K562 (cell line): ENCODE data around the gene NKX2-8. TPM values are rescaled to one million over a fixed set of nuclear protein-coding genes. Genes with fewer than 3 reads are reported as not detected.

Experiments
- ATAC-seq: fragments of 200-7000 bp; cut with Tn5 transposase; 3 replicates; pipeline ENCODE4 v1.9.1; 2020; ENCODE audit warnings: moderate library complexity
- BruUV-seq: library from RNA; stranded (reverse); fragments of 400-500 nt; replicated peaks from 2 replicates; lab custom pipeline; 2021; lab: Mats Ljungman, UMichigan
- CTCF ChIA-PET: fragments of 300-600 bp; formaldehyde crosslinking; extraction: SDS; loops from one replicate; lab custom pipeline; 2021; ENCODE audit warnings: low intra/inter-chr PET ratio; lab: Yijun Ruan, JAX
- POLR2A ChIA-PET: fragments of 300-600, 350-650 bp; sonication (Branson Sonifier 250); formaldehyde crosslinking; extraction: SDS; loops from one replicate; lab custom pipeline; 2021; ENCODE audit warnings: antibody characterized with exemption, inconsistent platforms; lab: Yijun Ruan, JAX
- DNase-seq, 4 experiments: peaks; one replicate each; pipeline versions ENCODE4 v3.0.0 to v3.0.0-alpha.2; 2011 to 2018; ENCODE audit warnings: low spot score in 3 of 4, mixed read lengths in 3 of 4; ENCODE audit errors: extremely low read depth in 1 of 4
- FAIRE-seq: peaks from 2 replicates; lab custom pipeline; 2011; peaks lifted over from hg19 to GRCh38; lab: Jason Lieb, UNC
- H2AFZ ChIP-seq: 2 replicates; pipeline ENCODE4 v1.6.0; 2011; ENCODE audit warnings: low read depth, low read length, control low read depth, inconsistent platforms
- H3K27ac ChIP-seq: fragments of 200-600 bp; 3 replicates; pipeline ENCODE4 v1.8.0; 2011; ENCODE audit warnings: low read depth, mild to moderate bottlenecking, control low read depth, inconsistent platforms, low read length, moderate library complexity, mixed read lengths; ENCODE audit errors: extremely low read depth
- H3K27me3 ChIP-seq, 2 experiments: fragments of 300-600 bp in 1 of 2; 2 replicates in 1 of 2; 3 replicates in 1 of 2; pipeline versions ENCODE4 v1.6.0 to v1.8.0; 2011; ENCODE audit warnings: inconsistent platforms in 2 of 2, low read length in 2 of 2, mild to moderate bottlenecking in 1 of 2, mixed read lengths in 1 of 2, moderate library complexity in 1 of 2; ENCODE audit not compliant: control insufficient read depth in 2 of 2, insufficient read depth in 2 of 2
- H3K36me3 ChIP-seq: fragments of 300-600 bp; 3 replicates; pipeline ENCODE4 v1.8.0; 2011; ENCODE audit warnings: mild to moderate bottlenecking, low read length, inconsistent platforms; ENCODE audit not compliant: control insufficient read depth, insufficient read depth
- H3K4me1 ChIP-seq, 2 experiments: fragments of 200-600 bp in 1 of 2; replicated peaks in 1 of 2; 2 replicates in 1 of 2; 3 replicates in 1 of 2; pipeline versions ENCODE4 v1.5.1 to v1.8.0; 2011; ENCODE audit warnings: inconsistent platforms in 2 of 2, low read length in 2 of 2, mild to moderate bottlenecking in 1 of 2, mixed read lengths in 1 of 2, moderate library complexity in 1 of 2; ENCODE audit not compliant: control insufficient read depth in 2 of 2, insufficient read depth in 2 of 2
- H3K4me2 ChIP-seq: 2 replicates; pipeline ENCODE4 v1.6.1; 2011; ENCODE audit warnings: low read length, control low read depth, inconsistent platforms, mixed read lengths; ENCODE audit not compliant: insufficient read depth
- H3K4me3 ChIP-seq: fragments of 200-600 bp; sonication (generic), shearing (Covaris generic); 2 replicates; pipeline ENCODE4 v1.5.1; 2016; ENCODE audit warnings: control low read depth, inconsistent platforms
- H3K79me2 ChIP-seq: fragments of 200-600 bp; 3 replicates; pipeline ENCODE4 v1.8.0; 2011; ENCODE audit warnings: low read length, inconsistent platforms; ENCODE audit not compliant: control insufficient read depth, insufficient read depth
- H3K9ac ChIP-seq, 2 experiments: 2 replicates each; pipeline versions ENCODE4 v1.6.0 to v1.6.1; 2011; ENCODE audit warnings: low read depth in 2 of 2, low read length in 2 of 2, control low read depth in 1 of 2, inconsistent platforms in 1 of 2, mild to moderate bottlenecking in 1 of 2, mixed read lengths in 1 of 2; ENCODE audit not compliant: insufficient read depth in 1 of 2
- H3K9me1 ChIP-seq: one replicate; pipeline ENCODE4 v1.6.0; 2011; ENCODE audit warnings: inconsistent platforms, mild to moderate bottlenecking, low read length, moderate library complexity; ENCODE audit not compliant: control insufficient read depth, insufficient read depth
- H3K9me3 ChIP-seq: replicated peaks from 2 replicates; pipeline ENCODE4 v1.5.1; 2011; ENCODE audit warnings: low read depth, low read length, inconsistent platforms; ENCODE audit not compliant: control insufficient read depth, insufficient read depth
- H4K20me1 ChIP-seq: replicated peaks from 2 replicates; pipeline ENCODE4 v1.6.1; 2011; ENCODE audit warnings: low read length, inconsistent platforms, mixed read lengths; ENCODE audit not compliant: control insufficient read depth, insufficient read depth
- AFF4 ChIP-seq: sonication (generic); formaldehyde crosslinking; IDR thresholded peaks from 2 replicates; pipeline ENCODE4 v1.8.0; 2023; ENCODE audit warnings: mild to moderate bottlenecking, missing genetic modification reagents
- CCAR2 ChIP-seq: fragments of 200-400 bp; formaldehyde crosslinking; IDR thresholded peaks from 2 replicates; pipeline ENCODE4 v1.6.1; 2017; ENCODE audit warnings: mild to moderate bottlenecking, low read depth, low read length
- CREB3L1 ChIP-seq: fragments of 450-650 bp; IDR thresholded peaks from 2 replicates; pipeline ENCODE4 v1.6.1; 2014; ENCODE audit warnings: low read depth, mild to moderate bottlenecking, moderate library complexity, borderline replicate concordance
- DPF2 ChIP-seq: fragments of 450-650 bp; IDR thresholded peaks from 2 replicates; pipeline ENCODE4 v1.6.1; 2016
- ELF4 ChIP-seq: fragments of 450-650 bp; formaldehyde crosslinking; IDR thresholded peaks from 2 replicates; pipeline ENCODE4 v1.4.0; 2022; ENCODE audit warnings: missing genetic modification characterization
- L3MBTL2 ChIP-seq: fragments of 450-650 bp; IDR thresholded peaks from 2 replicates; pipeline ENCODE4 v1.6.1; 2016; ENCODE audit warnings: mild to moderate bottlenecking, moderate library complexity
- PATZ1 ChIP-seq: fragments of 250-450 bp; sonication (Bioruptor Pico); IDR thresholded peaks from 2 replicates; pipeline ENCODE4 v1.5.0; 2020; ENCODE audit warnings: mild to moderate bottlenecking, borderline replicate concordance
- POU5F1 ChIP-seq: fragments of 150-350 bp; IDR thresholded peaks from 2 replicates; pipeline ENCODE4 v1.6.1; 2014; ENCODE audit warnings: borderline replicate concordance, low read length, low read depth, mild to moderate bottlenecking; ENCODE audit not compliant: partially characterized antibody
- TAL1 ChIP-seq: fragments of 450-650 bp; IDR thresholded peaks from 2 replicates; pipeline ENCODE4 v1.6.1; 2016; ENCODE audit warnings: mild to moderate bottlenecking
- ZBTB9 ChIP-seq: fragments of 450-650 bp; formaldehyde crosslinking; IDR thresholded peaks from 2 replicates; pipeline ENCODE4 v1.4.0; 2020; ENCODE audit warnings: mild to moderate bottlenecking, moderate library complexity
- ZNF445 ChIP-seq: fragments of 250-450 bp; sonication (Bioruptor Pico); IDR thresholded peaks from 2 replicates; pipeline ENCODE4 v1.4.0; 2020; ENCODE audit warnings: low read depth, mild to moderate bottlenecking, moderate library complexity
- WGBS: fragments of 100-300 bp; shearing (Covaris generic); methylation state at CpG from one replicate; pipeline ENCODE4 v1.1.6; 2016; ENCODE audit warnings: low coverage, mixed read lengths; ENCODE audit not compliant: insufficient coverage; ENCODE audit errors: missing lambda C conversion rate; 5-methylcytosine and 5-hydroxymethylcytosine counted together
- in situ Hi-C: fragments of 300-500 bp; cut with MboI; formaldehyde crosslinking; loops from 4 replicates; pipeline ENCODE4 v1.15.0; 2018; ENCODE audit warnings: inconsistent platforms, mixed read lengths
- intact Hi-C: fragments of 100-400 bp; cut with micrococcal nuclease; formaldehyde crosslinking; loops from 2 replicates; pipeline ENCODE4 v1.14.2; 2022
- polyA plus RNA-seq, 8 experiments: library from polyadenylated mRNA; depleted of rRNA in 4 of 8; stranded (reverse) in 5 of 8; unstranded in 3 of 8; fragments of >200 nt; fragmentation: Nextera tagmentation in 2 of 8; fragmentation: Illumina TruSeq in 1 of 8; extraction: Ambion mirVana in 2 of 8; extraction: Trizol in 1 of 8; gene quantifications; 2 replicates each; pipeline versions ENCODE4 v1.2.1 to v1.2.3, GENCODE V29; 2011 to 2014; ENCODE audit warnings: inconsistent platforms in 1 of 8, missing spikeins in 1 of 8
- total RNA-seq, 7 experiments: library from RNA; depleted of rRNA in 6 of 7; stranded (reverse); fragments of >200 nt in 6 of 7; fragmentation: Illumina TruSeq in 2 of 7; extraction: Trizol in 2 of 7; gene quantifications; 2 replicates each; pipeline versions ENCODE4 v1.2.1 to v1.2.3, GENCODE V29; 2011 to 2021; ENCODE audit warnings: low replicate concordance in 1 of 7

Gene NKX2-8
- total and polyA plus RNA-seq, 9 of the 15 experiments (the other 6 are each of a cell fraction or from before 2014, with no cell fraction given): not detected

GRCh38 chr14:36600431-36600830 lies 18.0 kb upstream of the NKX2-8 start:
- ChIA-PET POLR2A (no interaction called here), CTCF (no interaction called here)
- WGBS: 0% methylated on average over 3 of the region's 3 CpGs
- DNase-seq: no peak
- no peak for ATAC-seq
- FAIRE-seq: no peak
- TF ChIP-seq AFF4 (CRISPR knock-in tag): no peak
- no peak for TF ChIP-seq ELF4
- no peak for TF ChIP-seq TAL1
- no peak for TF ChIP-seq ZNF445 (CRISPR knock-in tag)
- no peak for TF ChIP-seq PATZ1 (CRISPR knock-in tag)
- no peak for TF ChIP-seq CCAR2
- no peak for TF ChIP-seq POU5F1
- no peak for TF ChIP-seq L3MBTL2
- no peak for TF ChIP-seq DPF2
- no peak for TF ChIP-seq ZBTB9
- TF ChIP-seq CREB3L1: no peak
- Histone ChIP-seq H3K9me1 (no peaks in the 10 kb centered on the region), H3K4me2 (no peak overlapping the region), H3K27me3 (peaks cover 2 to 4% of the 10 kb centered on the region in 2 experiments; a peak in 4 of 5 replicates), H3K27ac (no peak overlapping the region), H4K20me1 (0 out of 2 replicates have a peak, but pooled peaks cover 4% of the 10 kb centered on the region), H3K9ac (no peak overlapping the region), H3K9me3 (no peaks in the 10 kb centered on the region), H3K4me3 (no peak overlapping the region), H3K79me2 (no peaks in the 10 kb centered on the region), H2AFZ (no peak overlapping the region), H3K36me3 (no peaks in the 10 kb centered on the region), H3K4me1 (no peaks in the 10 kb centered on the region)
- intact Hi-C loops (loop anchor here (10.0 kb wide), 1 partner anchor 716 kb away; no protein-coding TSS in a partner anchor), in situ Hi-C loops (no loop called here)
- BruUV-seq: no TSS peak
